WERI-Rb-1 (cell line): ENCODE data around the gene GP2.

Experiments used
- DNase-seq: peaks from one replicate; pipeline ENCODE4 v3.0.0-alpha.2; 2020
- H3K27ac ChIP-seq: fragments of 250-450 bp; sonication (Bioruptor Pico); 2 replicates; pipeline ENCODE4 v1.5.1; 2020; ENCODE audit warnings: mild to moderate bottlenecking, moderate library complexity
- H3K27me3 ChIP-seq: fragments of 250-450 bp; sonication (Bioruptor Pico); 2 replicates; pipeline ENCODE4 v1.5.1; 2021; ENCODE audit warnings: mild to moderate bottlenecking, low read depth, moderate library complexity; ENCODE audit not compliant: insufficient read depth, severe bottlenecking
- H3K36me3 ChIP-seq: fragments of 250-450 bp; sonication (Bioruptor Pico); 2 replicates; pipeline ENCODE4 v1.5.1; 2020; ENCODE audit warnings: mild to moderate bottlenecking, moderate library complexity
- H3K4me3 ChIP-seq: 2 replicates; pipeline ENCODE4 v1.5.1; 2011; ENCODE audit warnings: low read depth, mild to moderate bottlenecking, control low read depth, low read length
- H3K9me3 ChIP-seq: fragments of 250-450 bp; sonication (Bioruptor Pico); 2 replicates; pipeline ENCODE4 v1.5.1; 2021; ENCODE audit warnings: mild to moderate bottlenecking, moderate library complexity; ENCODE audit not compliant: severe bottlenecking
- TF ChIP-seq, protein P1 (sequence below): IDR thresholded peaks from 2 replicates; pipeline ENCODE4 v1.5.1; 2011; ENCODE audit warnings: low read depth, mild to moderate bottlenecking, control low read depth, inconsistent platforms, low read length

GP2 gene

DNA sequence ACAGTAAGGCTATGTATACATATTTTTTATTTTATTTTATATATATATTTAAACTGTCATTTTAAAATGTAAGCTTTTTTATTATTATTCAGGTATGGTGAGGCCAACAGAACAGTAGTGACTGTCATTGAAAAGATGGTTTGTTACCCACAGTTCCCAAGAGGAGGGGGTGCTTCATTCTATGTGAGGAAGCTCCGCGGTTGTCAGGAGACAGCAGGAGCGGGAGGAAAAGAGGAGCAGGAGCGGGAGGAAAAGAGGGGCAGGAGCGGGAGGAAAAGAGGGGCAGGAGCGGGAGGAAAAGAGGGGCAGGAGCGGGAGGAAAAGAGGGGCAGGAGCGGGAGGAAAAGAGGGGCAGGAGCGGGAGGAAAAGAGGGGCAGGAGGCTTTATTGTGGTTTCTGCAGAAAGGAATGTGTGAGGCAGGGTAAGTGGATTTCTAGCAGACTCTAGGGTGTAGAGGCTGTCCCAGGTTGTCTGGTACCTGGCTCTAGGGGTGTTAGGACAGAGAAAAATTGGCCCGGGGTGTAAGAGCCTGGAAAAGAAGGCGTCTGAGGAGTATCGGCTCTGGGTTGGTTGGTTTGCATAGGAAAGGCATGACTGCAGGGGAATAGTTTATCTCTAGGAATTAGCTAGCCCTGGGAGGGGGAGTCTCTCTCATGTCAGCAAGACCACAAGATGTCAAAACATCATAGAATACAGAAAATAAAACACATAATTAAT lies 64.0 kb downstream of the GP2 start:
- H3K36me3 ChIP-seq = no peaks in the 10 kb centered on the region
- H3K4me3 ChIP-seq = no peak overlapping the region
- DNase-seq = no peak
- H3K27ac ChIP-seq = no peak overlapping the region
- peaks cover 63% of the 10 kb centered on the region for H3K27me3 ChIP-seq
- H3K9me3 ChIP-seq = no peaks in the 10 kb centered on the region
- TF ChIP-seq, protein P1, sequence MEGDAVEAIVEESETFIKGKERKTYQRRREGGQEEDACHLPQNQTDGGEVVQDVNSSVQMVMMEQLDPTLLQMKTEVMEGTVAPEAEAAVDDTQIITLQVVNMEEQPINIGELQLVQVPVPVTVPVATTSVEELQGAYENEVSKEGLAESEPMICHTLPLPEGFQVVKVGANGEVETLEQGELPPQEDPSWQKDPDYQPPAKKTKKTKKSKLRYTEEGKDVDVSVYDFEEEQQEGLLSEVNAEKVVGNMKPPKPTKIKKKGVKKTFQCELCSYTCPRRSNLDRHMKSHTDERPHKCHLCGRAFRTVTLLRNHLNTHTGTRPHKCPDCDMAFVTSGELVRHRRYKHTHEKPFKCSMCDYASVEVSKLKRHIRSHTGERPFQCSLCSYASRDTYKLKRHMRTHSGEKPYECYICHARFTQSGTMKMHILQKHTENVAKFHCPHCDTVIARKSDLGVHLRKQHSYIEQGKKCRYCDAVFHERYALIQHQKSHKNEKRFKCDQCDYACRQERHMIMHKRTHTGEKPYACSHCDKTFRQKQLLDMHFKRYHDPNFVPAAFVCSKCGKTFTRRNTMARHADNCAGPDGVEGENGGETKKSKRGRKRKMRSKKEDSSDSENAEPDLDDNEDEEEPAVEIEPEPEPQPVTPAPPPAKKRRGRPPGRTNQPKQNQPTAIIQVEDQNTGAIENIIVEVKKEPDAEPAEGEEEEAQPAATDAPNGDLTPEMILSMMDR = no peak

DNA sequence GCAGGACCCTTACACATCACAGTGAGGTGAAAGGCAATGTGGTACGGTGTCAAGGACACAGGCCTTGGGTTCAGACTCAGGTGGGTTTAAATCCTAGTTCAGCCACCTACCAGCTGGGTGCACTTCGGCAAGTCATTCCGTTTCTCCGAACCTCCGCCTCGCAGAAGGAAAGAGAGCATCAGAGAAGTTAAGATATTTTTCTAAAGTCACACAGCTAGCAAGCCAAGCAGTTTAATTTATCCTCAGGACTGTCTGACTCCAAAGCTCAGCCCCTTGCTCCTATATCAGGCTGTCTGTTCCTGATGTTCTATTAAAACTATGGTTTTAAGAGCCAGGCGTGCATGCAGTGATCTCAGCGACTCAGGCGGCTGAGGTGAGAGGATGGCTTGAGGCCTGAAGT lies 65.1 kb downstream of the GP2 start:
- Histone ChIP-seq H3K36me3 (no peaks in the 10 kb centered on the region), H3K4me3 (no peak overlapping the region), H3K27me3 (peaks cover 56% of the 10 kb centered on the region), H3K9me3 (no peaks in the 10 kb centered on the region), H3K27ac (no peak overlapping the region)
- no peak for DNase-seq
- TF ChIP-seq, protein P1 = no peak

DNA sequence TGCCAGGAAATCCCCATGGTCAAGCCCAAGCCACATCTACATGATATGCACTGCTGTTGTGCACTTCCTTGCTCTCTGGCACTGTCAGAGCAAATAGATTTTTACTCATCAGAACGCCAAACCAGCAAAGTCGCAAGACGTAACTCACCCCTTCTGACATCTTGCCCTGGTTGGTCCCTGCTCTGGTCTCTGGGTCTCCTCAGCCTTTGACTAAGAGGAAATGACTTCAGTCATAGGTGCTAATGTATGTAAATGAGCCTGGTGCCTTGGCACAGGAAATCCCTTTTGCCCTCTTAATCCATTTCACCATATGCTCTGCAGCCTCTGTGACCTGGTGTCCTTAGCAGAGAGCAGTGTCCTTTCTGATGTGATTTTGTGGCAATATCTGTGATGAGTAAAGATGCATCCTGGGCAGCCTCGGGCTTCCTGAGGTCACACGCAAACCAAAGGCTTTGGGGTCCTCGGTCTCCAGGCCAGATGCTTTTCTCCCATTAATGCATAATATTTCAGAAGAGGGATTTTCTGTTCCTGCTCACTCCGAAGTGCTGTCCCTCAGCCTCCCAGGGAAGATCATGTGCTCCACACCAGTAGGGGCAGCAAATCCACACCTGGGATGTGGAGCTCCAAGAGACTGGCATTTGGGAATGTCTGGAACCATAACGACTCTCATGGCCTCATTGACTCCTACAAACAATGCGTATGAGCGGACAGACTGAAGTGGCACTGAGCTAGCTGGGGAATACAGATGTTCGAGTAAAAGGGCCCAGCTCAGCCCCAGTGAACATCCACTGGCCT lies 66.9 kb downstream of the GP2 start:
- DNase-seq = no peak
- Histone ChIP-seq H3K27me3 (peaks cover 47% of the 10 kb centered on the region), H3K4me3 (no peak overlapping the region), H3K27ac (no peak overlapping the region), H3K36me3 (no peaks in the 10 kb centered on the region), H3K9me3 (no peaks in the 10 kb centered on the region)
- TF ChIP-seq, protein P1 = no peak
